GM13977 (cell line): ENCODE data around the gene GPRC5B.

Source experiments
- DNase-seq: peaks from one replicate; pipeline ENCODE4 v3.0.0; 2012; ENCODE audit warnings: low spot score
- in situ Hi-C: fragments of 300-500 bp; cut with MboI; formaldehyde crosslinking; loops from one replicate; pipeline ENCODE4 v1.12.0; 2022; ENCODE audit warnings: low sequenced_read_pairs, low pct_unique_long_range_greater_than_20kb, mixed read lengths, inconsistent platforms; ENCODE audit not compliant: unreplicated experiment
- TF ChIP-seq, protein P1 (sequence below): IDR thresholded peaks from 2 replicates; pipeline ENCODE4 v1.5.1; 2012; ENCODE audit warnings: mild to moderate bottlenecking, control low read depth; ENCODE audit not compliant: insufficient read depth; ENCODE audit errors: extremely low read depth, missing control alignments

The GPRC5B gene

DNA sequence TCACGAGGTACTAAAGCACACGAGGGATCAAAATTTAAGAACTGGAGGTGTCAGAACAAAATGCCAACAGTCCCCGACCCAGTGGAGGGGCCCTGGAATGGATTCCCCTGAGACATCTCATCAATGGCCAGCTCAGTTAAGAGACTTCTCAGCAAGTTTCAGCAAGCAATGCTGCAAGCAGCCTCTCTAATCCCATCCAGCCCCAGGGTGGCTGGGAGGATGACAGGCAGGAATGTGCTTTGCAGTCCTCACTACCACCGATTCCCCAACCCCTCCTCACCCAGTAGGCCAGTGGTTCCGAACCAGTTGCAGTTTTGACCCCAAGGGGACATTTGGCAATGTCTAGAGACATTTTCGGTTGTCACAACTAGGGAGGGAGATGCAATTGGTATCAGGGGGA, 8.7 kb downstream of the GPRC5B start:
- in situ Hi-C loops, result no loop called here
- TF ChIP-seq, protein P1, sequence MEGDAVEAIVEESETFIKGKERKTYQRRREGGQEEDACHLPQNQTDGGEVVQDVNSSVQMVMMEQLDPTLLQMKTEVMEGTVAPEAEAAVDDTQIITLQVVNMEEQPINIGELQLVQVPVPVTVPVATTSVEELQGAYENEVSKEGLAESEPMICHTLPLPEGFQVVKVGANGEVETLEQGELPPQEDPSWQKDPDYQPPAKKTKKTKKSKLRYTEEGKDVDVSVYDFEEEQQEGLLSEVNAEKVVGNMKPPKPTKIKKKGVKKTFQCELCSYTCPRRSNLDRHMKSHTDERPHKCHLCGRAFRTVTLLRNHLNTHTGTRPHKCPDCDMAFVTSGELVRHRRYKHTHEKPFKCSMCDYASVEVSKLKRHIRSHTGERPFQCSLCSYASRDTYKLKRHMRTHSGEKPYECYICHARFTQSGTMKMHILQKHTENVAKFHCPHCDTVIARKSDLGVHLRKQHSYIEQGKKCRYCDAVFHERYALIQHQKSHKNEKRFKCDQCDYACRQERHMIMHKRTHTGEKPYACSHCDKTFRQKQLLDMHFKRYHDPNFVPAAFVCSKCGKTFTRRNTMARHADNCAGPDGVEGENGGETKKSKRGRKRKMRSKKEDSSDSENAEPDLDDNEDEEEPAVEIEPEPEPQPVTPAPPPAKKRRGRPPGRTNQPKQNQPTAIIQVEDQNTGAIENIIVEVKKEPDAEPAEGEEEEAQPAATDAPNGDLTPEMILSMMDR, result no peak
- no peak for DNase-seq

DNA sequence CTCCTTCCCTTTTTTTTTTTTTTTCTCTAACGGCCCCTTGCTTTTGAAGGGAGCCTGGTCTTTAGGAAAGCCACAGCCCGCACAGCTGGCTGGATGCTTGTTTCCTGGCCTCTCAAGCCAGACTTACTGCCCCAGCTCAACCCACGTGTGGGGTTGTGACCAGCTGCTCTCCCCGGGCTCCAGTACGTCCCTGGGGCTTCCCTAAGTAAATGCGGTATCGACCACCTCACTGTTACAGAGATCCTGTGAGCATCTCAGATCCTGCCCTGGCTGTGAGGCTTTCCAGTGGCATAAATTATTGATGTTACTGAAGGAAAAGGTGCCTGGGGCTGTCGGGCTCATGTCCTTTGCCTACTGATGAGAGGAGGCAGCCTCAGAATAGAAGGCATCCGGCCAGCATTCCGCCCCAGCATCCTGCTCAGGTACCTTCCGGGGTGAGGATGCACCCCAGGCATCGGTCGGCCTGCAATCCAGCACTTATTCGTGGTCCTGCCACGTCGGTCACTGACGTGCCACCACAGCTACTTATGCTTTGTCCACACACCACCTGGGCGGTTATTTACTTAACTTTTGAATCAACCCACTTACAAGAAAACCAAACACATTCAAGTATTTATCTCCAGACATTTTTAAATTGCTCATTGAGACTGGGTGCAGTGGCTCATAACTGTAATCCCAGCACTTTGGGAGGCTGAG, 9.6 kb downstream of the GPRC5B start:
- in situ Hi-C loops, result no loop called here
- no peak for DNase-seq
- TF ChIP-seq, protein P1, result no peak

DNA sequence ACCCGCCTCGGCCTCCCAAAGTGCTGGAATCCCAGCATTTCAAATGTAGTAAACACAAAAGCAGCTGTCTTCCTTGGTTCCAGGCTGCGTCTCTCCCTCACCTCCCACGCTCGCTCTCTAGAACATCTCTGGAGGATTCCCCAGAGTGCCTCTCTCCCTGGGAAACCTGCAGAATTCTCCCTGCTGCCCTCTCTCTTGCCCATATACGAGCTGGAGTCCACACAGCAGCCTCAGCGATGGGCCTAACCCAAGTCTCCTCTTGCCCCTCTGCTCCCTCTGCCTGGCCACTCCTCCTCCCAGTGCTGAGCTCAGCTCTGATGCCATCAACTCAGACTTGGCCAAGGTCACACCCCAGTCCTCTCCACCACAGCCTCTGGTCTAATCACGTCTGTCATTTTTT, 10.6 kb downstream of the GPRC5B start:
- in situ Hi-C loops, result no loop called here
- TF ChIP-seq, protein P1, result no peak
- DNase-seq, result no peak

DNA sequence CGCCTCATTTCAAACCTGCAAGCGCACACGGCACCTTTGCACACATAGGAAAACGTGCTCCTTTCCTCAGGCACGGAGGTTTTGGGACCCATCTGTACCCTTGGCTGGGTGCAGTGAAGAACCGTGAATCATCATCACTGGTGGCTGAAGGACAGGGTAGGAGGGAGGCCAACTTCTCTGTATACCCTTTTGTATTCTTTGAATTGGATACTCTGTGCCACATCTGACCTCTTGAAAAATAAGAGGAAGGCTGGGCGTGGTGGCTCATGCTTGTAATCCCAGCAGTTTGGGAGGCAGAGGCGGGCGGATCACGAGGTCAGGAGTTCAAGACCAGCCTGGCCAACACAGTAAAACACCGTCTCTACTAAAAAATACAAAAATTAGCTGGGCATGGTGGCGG, 11.7 kb downstream of the GPRC5B start:
- no peak for DNase-seq
- in situ Hi-C loops, result no loop called here
- TF ChIP-seq, protein P1, result no peak

DNA sequence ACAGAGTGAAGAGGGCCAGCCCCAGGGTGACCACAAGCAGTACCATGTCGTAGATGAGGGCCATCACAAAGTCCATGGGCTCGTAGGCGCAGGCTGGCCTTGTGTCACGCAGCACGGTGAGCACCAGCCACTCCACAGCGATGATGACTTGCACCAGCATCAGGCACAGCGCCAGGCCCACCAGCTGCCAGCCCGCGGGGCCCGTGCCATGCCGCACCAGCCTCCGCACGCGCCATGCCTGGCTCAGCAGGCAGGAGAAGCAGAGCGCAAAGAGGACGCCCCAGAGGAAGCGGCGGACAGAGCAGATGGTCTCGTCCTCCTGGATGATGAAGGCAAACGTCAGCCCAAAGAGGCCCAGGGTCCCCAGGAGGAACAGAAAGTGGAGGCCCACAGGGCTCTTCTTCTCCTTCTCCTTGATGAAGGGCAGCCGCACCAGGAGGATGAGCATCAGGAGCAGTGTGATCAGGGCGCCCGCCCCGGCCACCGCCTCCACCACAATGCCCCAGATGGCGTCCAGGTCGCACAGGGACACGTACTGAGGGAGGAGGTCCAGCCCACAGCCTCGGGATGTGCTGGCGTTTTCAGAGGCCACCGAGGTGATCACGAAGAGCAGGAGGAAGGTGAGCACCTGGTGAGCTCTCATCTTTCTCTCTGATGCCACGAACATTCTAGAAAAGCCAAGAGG, 12.3 kb downstream of the GPRC5B start:
- TF ChIP-seq, protein P1, result no peak
- no peak for DNase-seq
- in situ Hi-C loops, result no loop called here

DNA sequence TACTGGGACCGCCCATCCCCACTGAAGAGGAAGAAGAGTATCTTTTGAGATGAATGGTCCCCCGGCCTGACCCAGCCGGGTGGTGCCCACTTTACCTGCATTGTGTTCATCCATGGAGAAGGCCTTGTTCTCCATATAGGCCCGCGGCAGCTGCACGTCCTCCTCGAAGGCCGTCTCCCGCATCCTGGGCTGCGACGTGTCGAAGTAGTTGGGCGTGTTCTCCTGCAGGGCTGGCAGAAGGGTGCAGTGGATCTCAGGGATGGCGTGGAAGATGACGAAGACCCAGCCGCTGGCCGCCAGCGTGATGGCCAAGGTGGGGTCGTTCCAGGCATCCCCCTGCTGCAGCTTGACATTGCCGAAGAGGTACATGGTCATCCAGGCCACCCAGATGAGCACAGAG, 12.9 kb downstream of the GPRC5B start:
- TF ChIP-seq, protein P1, result no peak
- in situ Hi-C loops, result no loop called here
- no peak for DNase-seq
